ENCODE results near the gene LRMDA. TPM values are rescaled to one million over a fixed set of nuclear protein-coding genes. Genes with fewer than 3 reads are reported as not detected.

LRMDA gene
- polyA plus RNA-seq, 3 donors = 39.8 to 59.6 (median 56.4) TPM

DNA sequence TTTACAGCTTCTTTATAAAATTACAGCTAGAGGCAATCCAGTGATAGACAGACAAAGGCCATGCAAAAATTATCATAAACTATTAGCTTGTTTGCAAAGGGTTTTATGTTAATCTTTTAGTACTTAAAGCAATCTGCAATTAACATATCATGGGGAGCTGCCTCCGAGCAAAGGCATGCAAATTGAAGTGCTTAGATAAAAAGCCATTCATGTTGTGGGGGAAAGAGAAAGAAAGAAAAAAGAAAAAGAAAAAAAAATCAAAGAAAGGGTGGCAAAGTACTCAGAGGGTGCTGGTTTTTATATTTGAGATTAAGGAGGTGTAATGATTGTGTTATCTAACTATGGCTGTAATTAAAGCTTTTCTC lies 799.5 kb downstream of the LRMDA start:
- no CpG with 5 or more reads among the region's 1 CpG for WGBS (ENCODE audit: insufficient coverage)
- H3K4me1 Mint-ChIP-seq = peaks cover 9% of the 10 kb centered on the region
- Histone ChIP-seq H3K79me2 (ENCODE audit: insufficient read depth, low read length) (no peaks in the 10 kb centered on the region), H4K20me1 (ENCODE audit: insufficient read depth, low read length) (no peaks in the 10 kb centered on the region), H3K4me2 (replicated peaks; ENCODE audit: extremely low read depth, low read length, poor library complexity, severe bottlenecking) (no peak overlapping the region), H3K36me3 (replicated peaks in 1 of 2; ENCODE audit: control insufficient read depth in 1 of 2, insufficient read depth in 2 of 2, low read length in 2 of 2) (no peaks in the 10 kb centered on the region), H3K4me3 (replicated peaks in 1 of 3; ENCODE audit: low read depth in 2 of 3, low read length in 3 of 3) (no peak overlapping the region), H3K9ac (ENCODE audit: insufficient read depth, low read length, poor library complexity, severe bottlenecking) (no peak overlapping the region), H2AFZ (ENCODE audit: insufficient read depth, low read depth, low read length, poor library complexity, severe bottlenecking) (no peak overlapping the region), H3K27ac (ENCODE audit: low read depth in 1 of 2, low read length in 2 of 2) (no peak overlapping the region), H3K27me3 (ENCODE audit: control insufficient read depth in 2 of 2, insufficient read depth in 2 of 2, low read length in 2 of 2) (no peaks in the 10 kb centered on the region), H3K9me3 (replicated peaks in 1 of 2; ENCODE audit: control insufficient read depth in 1 of 2, insufficient read depth in 1 of 2, low read length in 2 of 2) (no peaks in the 10 kb centered on the region), H3K4me1 (ENCODE audit: control insufficient read depth in 1 of 2, insufficient read depth in 2 of 2, low read length in 2 of 2) (no peaks in the 10 kb centered on the region)
- no peak overlapping the region for H3K27ac Mint-ChIP-seq
- no peak for DNase-seq
- H3K27me3 Mint-ChIP-seq (ENCODE audit: low read depth in 3 of 3) = no peaks in the 10 kb centered on the region
- intact Hi-C loops (cut with micrococcal nuclease) = no loop called here
- H3K9me3 Mint-ChIP-seq = peaks cover 0 to 3% (median 0%) of the 10 kb centered on the region in 7 donors
- H3K4me3 Mint-ChIP-seq = no peak overlapping the region
- H3K36me3 Mint-ChIP-seq = peaks cover 6 to 9% of the 10 kb centered on the region in 2 donors
- no peak for TF ChIP-seq CTCF (IDR thresholded peaks at IDR 0.05)

GRCh38 chr10:76231286-76231934 lies 800.0 kb downstream of the LRMDA start:
- Histone ChIP-seq H2AFZ (ENCODE audit: insufficient read depth, low read depth, low read length, poor library complexity, severe bottlenecking) (no peak overlapping the region), H4K20me1 (ENCODE audit: insufficient read depth, low read length) (no peaks in the 10 kb centered on the region), H3K27ac (ENCODE audit: low read depth in 1 of 2, low read length in 2 of 2) (no peak overlapping the region), H3K9me3 (replicated peaks in 1 of 2; ENCODE audit: control insufficient read depth in 1 of 2, insufficient read depth in 1 of 2, low read length in 2 of 2) (no peaks in the 10 kb centered on the region), H3K4me2 (replicated peaks; ENCODE audit: extremely low read depth, low read length, poor library complexity, severe bottlenecking) (no peak overlapping the region), H3K79me2 (ENCODE audit: insufficient read depth, low read length) (no peaks in the 10 kb centered on the region), H3K4me1 (ENCODE audit: control insufficient read depth in 1 of 2, insufficient read depth in 2 of 2, low read length in 2 of 2) (no peaks in the 10 kb centered on the region), H3K27me3 (ENCODE audit: control insufficient read depth in 2 of 2, insufficient read depth in 2 of 2, low read length in 2 of 2) (no peaks in the 10 kb centered on the region), H3K36me3 (replicated peaks in 1 of 2; ENCODE audit: control insufficient read depth in 1 of 2, insufficient read depth in 2 of 2, low read length in 2 of 2) (no peaks in the 10 kb centered on the region), H3K4me3 (replicated peaks in 1 of 3; ENCODE audit: low read depth in 2 of 3, low read length in 3 of 3) (no peak overlapping the region), H3K9ac (ENCODE audit: insufficient read depth, low read length, poor library complexity, severe bottlenecking) (no peak overlapping the region)
- TF ChIP-seq CTCF (IDR thresholded peaks at IDR 0.05) = no peak
- 100% methylated on average over 1 of the region's 2 CpGs for WGBS (ENCODE audit: insufficient coverage)
- H3K27me3 Mint-ChIP-seq (ENCODE audit: low read depth in 3 of 3) = no peaks in the 10 kb centered on the region
- no peak overlapping the region for H3K4me3 Mint-ChIP-seq
- peaks cover 0 to 3% (median 0%) of the 10 kb centered on the region in 7 donors for H3K9me3 Mint-ChIP-seq
- intact Hi-C loops (cut with micrococcal nuclease) = no loop called here
- peaks cover 9% of the 10 kb centered on the region for H3K4me1 Mint-ChIP-seq
- no peak for DNase-seq
- peaks cover 6 to 8% of the 10 kb centered on the region in 2 donors for H3K36me3 Mint-ChIP-seq
- no peak overlapping the region for H3K27ac Mint-ChIP-seq

All from CD14-positive monocyte (primary cell).